GM13977 (cell line): Measurements from ENCODE around the gene TRPM1.
A peak's percentile ranks its signal among the peaks of the same experiment; 100 is the strongest.

ENCODE experiments used
- DNase-seq: peaks from one replicate; pipeline ENCODE4 v3.0.0; 2012; ENCODE audit warnings: low spot score
- in situ Hi-C: fragments of 300-500 bp; cut with MboI; formaldehyde crosslinking; loops from one replicate; pipeline ENCODE4 v1.12.0; 2022; ENCODE audit warnings: low sequenced_read_pairs, low pct_unique_long_range_greater_than_20kb, mixed read lengths, inconsistent platforms; ENCODE audit not compliant: unreplicated experiment
- TF ChIP-seq, protein P1 (sequence below): IDR thresholded peaks from 2 replicates; pipeline ENCODE4 v1.5.1; 2012; ENCODE audit warnings: mild to moderate bottlenecking, control low read depth; ENCODE audit not compliant: insufficient read depth; ENCODE audit errors: extremely low read depth, missing control alignments

The TRPM1 gene

DNA sequence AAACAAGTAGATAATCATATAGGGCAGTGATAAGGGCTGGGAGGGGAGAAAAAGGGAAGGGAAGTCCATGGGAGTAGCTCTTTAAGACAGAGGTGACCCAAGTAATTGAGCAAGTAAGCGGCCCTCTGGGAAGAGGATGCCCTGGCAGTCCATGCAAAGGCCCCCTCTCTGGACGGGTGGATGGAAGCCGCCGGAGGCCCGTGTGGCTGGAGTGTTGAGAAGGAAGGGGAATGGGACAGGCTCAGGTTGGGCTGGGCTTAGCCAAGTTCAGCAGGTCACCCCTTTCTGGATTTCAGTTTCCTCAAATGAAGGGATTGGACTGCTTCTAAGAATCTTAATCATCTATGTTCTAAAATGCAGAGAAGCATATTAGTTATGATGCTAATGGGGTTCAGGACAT is 32.4 kb upstream of the TRPM1 start:
- in situ Hi-C loops, result no loop called here
- no peak for DNase-seq

DNA sequence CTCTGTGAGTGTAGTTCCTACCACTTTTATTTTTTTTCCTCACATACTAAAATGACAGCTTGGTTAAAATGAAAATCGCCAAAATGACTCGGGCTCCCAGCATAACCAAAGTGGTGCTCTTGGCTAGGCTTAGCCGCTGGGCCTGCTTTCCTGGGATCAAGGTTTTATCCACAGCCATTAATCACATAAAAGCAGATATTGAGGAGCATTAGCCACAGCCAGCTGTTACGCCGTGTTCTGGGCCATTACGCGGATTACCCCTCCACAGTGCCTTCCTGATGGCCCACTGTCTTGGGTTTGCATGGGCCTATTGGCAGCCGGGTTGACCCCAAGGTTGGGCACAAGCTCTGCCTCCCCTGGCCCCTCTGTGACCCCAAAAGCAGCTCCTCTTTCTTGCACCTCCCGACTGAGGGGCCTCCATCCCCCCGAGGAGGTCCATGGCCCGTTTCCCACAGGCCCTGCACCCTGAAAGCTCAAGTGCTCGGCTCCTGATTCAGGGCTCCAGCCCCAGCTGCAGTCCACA is 30.4 kb upstream of the TRPM1 start:
- TF ChIP-seq, protein P1, sequence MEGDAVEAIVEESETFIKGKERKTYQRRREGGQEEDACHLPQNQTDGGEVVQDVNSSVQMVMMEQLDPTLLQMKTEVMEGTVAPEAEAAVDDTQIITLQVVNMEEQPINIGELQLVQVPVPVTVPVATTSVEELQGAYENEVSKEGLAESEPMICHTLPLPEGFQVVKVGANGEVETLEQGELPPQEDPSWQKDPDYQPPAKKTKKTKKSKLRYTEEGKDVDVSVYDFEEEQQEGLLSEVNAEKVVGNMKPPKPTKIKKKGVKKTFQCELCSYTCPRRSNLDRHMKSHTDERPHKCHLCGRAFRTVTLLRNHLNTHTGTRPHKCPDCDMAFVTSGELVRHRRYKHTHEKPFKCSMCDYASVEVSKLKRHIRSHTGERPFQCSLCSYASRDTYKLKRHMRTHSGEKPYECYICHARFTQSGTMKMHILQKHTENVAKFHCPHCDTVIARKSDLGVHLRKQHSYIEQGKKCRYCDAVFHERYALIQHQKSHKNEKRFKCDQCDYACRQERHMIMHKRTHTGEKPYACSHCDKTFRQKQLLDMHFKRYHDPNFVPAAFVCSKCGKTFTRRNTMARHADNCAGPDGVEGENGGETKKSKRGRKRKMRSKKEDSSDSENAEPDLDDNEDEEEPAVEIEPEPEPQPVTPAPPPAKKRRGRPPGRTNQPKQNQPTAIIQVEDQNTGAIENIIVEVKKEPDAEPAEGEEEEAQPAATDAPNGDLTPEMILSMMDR, result no peak
- no peak for DNase-seq
- in situ Hi-C loops, result no loop called here

More for the DNA sequence above, 32.4 kb upstream of the TRPM1 start:
- TF ChIP-seq, protein P1, result no peak

- TF ChIP-seq, protein P1, result no peak
- no peak for DNase-seq
- in situ Hi-C loops, result no loop called here
These were observed 29.2 kb upstream of the TRPM1 start for GRCh38 chr15:31130576-31131237.

- in situ Hi-C loops, result loop anchor here (10.0 kb wide), 1 partner anchor 235 kb away; no protein-coding TSS in a partner anchor
- TF ChIP-seq, protein P1, result peak; percentile 16
- DNase-seq, result no peak
These were observed 28.3 kb upstream of the TRPM1 start for GRCh38 chr15:31129769-31130303.

GRCh38 chr15:31128919-31129768 is 27.6 kb upstream of the TRPM1 start:
- in situ Hi-C loops, result loop anchor here (10.0 kb wide), 1 partner anchor 234 kb away; no protein-coding TSS in a partner anchor
- TF ChIP-seq, protein P1, result peak; percentile 96
- peak; percentile 77 for DNase-seq

DNA sequence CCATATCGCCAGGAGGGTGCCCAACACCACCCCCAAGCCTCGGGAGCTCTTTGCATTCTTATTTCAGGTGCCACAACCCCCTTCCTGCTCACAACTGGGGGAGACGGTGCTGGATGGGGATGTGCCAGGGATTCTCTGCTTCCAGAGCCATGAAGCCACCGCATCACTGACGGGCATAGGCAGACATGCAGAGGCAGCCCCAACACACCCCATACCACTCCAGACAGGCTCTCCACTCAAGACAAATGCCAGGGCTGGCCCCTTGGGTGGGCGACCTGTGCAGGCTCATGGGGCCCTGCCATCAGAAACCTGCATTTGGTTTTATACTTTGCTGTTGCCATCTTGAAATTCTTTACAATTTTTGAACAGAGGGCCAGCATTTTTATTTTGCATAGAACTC is 27.0 kb upstream of the TRPM1 start:
- DNase-seq, result no peak
- TF ChIP-seq, protein P1, result no peak
- in situ Hi-C loops, result loop anchor here (10.0 kb wide), 1 partner anchor 234 kb away; no protein-coding TSS in a partner anchor
